GM19455 (cell line): ENCODE data around the gene PSMB5.

ENCODE experiments used
- ATAC-seq: cut with Tn5 transposase; IDR thresholded peaks from one replicate; pipeline ENCODE4 v1.9.1; 2021; ENCODE audit not compliant: unreplicated experiment

PSMB5 gene

DNA sequence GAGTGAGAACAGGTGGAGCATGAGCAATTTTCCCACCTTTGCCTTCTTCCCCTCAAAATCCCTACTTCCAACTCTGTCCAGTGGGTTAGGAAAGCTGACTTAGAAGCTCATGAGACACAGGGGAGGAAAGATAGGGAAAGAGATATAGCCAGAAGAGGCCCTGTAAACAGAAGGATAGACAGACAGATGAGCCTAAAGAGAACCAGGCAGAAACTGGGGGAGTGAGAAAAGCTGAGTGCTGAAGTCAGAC lies 57.3 kb downstream of the PSMB5 start:
- no peak for ATAC-seq

DNA sequence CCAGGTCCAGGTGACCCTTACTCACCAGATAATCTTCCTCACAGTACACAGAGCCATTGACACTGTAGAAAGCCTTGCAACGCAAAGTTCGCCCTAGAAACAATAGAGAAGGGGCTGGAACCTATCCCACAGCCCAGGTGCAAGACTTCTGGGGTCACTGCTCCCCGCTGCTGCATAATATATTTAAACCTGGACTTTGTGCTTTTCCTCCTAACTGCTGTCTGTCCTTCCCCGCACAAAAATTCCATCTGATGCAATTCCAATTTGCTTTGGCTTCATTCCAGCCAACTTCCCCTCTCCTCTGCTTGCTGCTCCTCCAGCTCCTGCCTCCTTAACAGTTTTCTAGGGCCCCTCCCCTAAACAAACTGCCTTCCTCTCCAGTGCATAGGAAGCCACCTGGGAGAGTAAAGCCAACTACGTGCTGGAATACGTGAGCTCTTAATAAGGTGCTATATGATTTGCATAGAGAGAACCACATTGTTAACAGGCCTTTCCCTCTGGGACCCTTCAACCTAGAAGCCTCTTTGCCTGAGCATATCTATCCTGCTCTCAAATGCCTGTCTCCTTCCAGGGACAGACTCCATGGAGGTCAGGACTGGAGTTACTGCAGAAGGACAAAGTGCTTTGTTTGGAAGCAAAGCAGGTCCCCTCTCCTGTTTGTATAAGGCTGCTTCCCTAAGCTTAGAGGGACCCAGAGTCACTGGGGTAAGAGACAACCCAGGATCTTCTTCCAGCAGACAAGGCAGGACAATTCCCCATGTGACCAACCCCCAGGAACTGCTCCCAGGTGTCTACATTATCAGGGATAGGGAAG lies 57.9 kb downstream of the PSMB5 start:
- no peak for ATAC-seq
